ENCODE measurements around the gene SP3. TPM values are rescaled to one million over a fixed set of nuclear protein-coding genes. Genes with fewer than 3 reads are reported as not detected.

Gene SP3
- total and polyA plus RNA-seq, 4 donors = 45.9 to 153 (median 94.6) TPM

DNA sequence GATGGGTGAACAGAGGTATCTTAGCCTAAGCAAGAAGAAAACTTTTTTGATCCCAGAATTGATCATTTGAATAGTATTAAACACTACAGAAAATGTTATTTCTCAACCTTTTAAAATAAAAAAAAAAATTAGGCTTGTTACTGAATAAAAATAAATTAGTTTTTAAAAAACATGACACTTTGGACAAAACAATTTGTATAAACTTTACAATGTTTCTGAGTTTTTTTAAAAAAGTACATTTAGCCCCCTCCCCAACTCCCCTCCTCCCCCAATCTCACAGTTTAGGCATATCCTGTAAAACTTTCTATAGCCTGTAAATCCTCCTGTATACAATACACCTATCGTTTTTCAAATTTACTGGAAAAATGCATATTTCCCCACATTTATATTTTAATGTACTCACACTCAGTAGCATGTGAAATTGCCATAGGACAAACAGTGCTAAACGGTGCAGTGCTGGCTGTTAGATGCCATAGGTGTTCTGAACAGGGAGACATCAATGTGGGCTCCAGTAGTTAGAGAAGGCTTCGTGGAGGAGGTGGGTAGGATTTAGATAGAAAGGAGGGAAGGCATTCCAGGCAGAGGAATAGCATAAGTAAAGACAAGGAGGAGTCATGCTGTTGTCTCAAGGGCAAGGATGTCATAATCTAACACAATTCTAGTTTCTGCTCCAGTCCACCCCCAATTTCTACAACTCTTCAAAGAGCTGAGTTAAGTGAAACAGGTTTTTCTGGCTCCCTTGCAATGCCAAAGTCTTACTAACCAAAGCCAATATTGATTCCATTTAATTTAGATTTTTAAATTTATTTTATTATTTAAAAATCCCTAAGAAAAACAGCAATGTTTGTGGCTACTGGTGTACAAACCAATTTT, 50.9 kb downstream of the SP3 start:
- Histone ChIP-seq H3K9me3 (ENCODE audit: control insufficient read depth, insufficient read depth, low read length) (no peaks in the 10 kb centered on the region), H3K27ac (ENCODE audit: low read depth, low read length) (no peak overlapping the region), H3K4me3 (ENCODE audit: low read depth, low read length) (no peak overlapping the region), H3K4me1 (ENCODE audit: control insufficient read depth, insufficient read depth, low read length) (no peaks in the 10 kb centered on the region), H3K36me3 (ENCODE audit: control insufficient read depth, insufficient read depth, low read length) (peaks cover 5% of the 10 kb centered on the region), H3K27me3 (ENCODE audit: control insufficient read depth, insufficient read depth, low read length) (no peaks in the 10 kb centered on the region)
- 100% methylated on average over 1 of the region's 3 CpGs for WGBS (ENCODE audit: insufficient coverage)
- DNase-seq (ENCODE audit: low read depth in 4 of 6, low spot score in 6 of 6) = no peak

DNA sequence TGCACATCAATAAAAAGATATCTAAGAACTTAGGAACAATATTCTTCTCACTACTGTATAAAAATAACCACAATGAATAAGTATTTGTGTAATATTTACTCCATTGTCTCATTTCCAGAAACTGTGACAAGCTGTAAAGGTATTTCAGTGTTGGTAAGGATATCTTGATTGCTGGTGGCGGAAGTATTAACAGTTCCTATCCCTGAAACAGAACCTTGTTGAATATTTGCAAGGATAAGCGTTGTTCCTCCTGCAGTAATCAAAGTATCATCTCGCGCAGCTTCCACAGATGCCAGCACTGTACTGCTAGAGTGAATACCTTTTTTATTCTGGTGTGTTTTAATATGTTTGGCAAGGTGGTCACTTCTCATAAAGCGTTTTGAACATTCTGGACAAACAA, 55.3 kb downstream of the SP3 start:
- H3K27ac ChIP-seq (ENCODE audit: low read depth, low read length) = no peak overlapping the region
- H3K36me3 ChIP-seq (ENCODE audit: control insufficient read depth, insufficient read depth, low read length) = peaks cover 5% of the 10 kb centered on the region
- no CpG with 5 or more reads among the region's 5 CpGs for WGBS (ENCODE audit: insufficient coverage)
- no peaks in the 10 kb centered on the region for H3K4me1 ChIP-seq (ENCODE audit: control insufficient read depth, insufficient read depth, low read length)
- H3K9me3 ChIP-seq (ENCODE audit: control insufficient read depth, insufficient read depth, low read length) = no peaks in the 10 kb centered on the region
- no peak for DNase-seq (ENCODE audit: low read depth in 4 of 6, low spot score in 6 of 6)
- H3K27me3 ChIP-seq (ENCODE audit: control insufficient read depth, insufficient read depth, low read length) = no peaks in the 10 kb centered on the region
- no peak overlapping the region for H3K4me3 ChIP-seq (ENCODE audit: low read depth, low read length)

DNA sequence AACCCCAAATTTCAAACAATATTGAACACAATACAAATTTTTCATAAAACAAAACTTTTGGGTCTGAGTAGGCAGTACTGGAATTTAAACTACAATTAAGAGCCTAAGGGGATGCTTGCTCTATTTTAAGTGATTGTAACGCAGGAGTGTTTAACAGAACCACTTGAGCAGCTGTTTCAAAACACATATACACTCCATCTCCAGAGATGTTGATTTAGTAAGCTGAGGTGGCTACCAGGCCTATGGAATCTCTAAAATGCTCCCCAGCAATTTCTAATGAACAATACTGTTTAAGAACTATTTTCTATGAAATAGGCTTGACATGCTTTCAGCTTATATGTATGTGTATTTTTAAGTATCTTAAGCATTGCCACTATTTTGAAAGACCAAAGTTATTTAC, 58.5 kb downstream of the SP3 start:
- no peak for DNase-seq (ENCODE audit: low read depth in 4 of 6, low spot score in 6 of 6)
- H3K27me3 ChIP-seq (ENCODE audit: control insufficient read depth, insufficient read depth, low read length) = no peaks in the 10 kb centered on the region
- H3K36me3 ChIP-seq (ENCODE audit: control insufficient read depth, insufficient read depth, low read length) = peaks cover 1% of the 10 kb centered on the region
- no peak overlapping the region for H3K27ac ChIP-seq (ENCODE audit: low read depth, low read length)
- H3K4me1 ChIP-seq (ENCODE audit: control insufficient read depth, insufficient read depth, low read length) = no peaks in the 10 kb centered on the region
- H3K4me3 ChIP-seq (ENCODE audit: low read depth, low read length) = no peak overlapping the region
- WGBS (ENCODE audit: insufficient coverage) = no CpG with 5 or more reads among the region's 1 CpG
- no peaks in the 10 kb centered on the region for H3K9me3 ChIP-seq (ENCODE audit: control insufficient read depth, insufficient read depth, low read length)

DNA sequence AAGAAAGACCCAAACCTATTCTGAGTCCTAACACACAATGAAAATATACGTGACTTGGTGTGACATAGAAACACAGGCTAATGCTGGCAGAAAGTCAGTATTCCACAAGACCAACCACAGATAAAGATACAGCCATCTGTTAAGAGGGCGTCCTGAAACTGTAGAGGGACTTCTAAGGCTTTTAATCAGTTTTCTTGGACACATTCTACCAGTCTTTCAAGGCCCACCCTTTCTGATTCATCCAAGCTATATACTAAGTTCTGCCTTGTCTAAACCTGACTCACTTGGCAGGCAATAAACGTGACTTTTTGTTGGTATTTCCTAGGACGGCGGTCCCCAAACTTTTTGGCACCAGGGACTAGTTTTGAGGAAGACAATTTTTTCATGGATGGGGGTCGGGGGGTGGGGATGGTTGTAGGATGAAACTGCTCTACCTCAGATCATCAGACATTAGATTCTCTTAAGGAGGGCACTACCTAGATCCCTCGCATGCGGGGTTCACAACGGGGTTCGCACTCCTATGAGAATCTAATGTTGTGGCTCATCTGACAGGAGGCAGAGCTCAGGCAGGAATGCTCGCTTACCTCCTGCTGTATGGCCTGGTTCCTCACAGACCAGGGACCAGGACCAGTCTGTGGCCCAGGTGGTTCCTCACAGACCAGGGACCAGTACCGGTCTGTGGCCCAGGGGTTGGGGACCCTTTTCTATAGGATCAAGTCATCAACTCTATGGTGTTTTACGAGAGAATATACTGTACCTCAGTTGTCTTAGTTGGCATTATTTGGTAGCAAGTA, 61.4 kb downstream of the SP3 start:
- Histone ChIP-seq H3K27me3 (ENCODE audit: control insufficient read depth, insufficient read depth, low read length) (no peaks in the 10 kb centered on the region), H3K36me3 (ENCODE audit: control insufficient read depth, insufficient read depth, low read length) (no peaks in the 10 kb centered on the region), H3K9me3 (ENCODE audit: control insufficient read depth, insufficient read depth, low read length) (no peaks in the 10 kb centered on the region), H3K27ac (ENCODE audit: low read depth, low read length) (no peak overlapping the region), H3K4me1 (ENCODE audit: control insufficient read depth, insufficient read depth, low read length) (no peaks in the 10 kb centered on the region), H3K4me3 (ENCODE audit: low read depth, low read length) (no peak overlapping the region)
- WGBS (ENCODE audit: insufficient coverage) = 97% methylated on average over 8 of the region's 13 CpGs
- no peak for DNase-seq (ENCODE audit: low read depth in 4 of 6, low spot score in 6 of 6)

DNA sequence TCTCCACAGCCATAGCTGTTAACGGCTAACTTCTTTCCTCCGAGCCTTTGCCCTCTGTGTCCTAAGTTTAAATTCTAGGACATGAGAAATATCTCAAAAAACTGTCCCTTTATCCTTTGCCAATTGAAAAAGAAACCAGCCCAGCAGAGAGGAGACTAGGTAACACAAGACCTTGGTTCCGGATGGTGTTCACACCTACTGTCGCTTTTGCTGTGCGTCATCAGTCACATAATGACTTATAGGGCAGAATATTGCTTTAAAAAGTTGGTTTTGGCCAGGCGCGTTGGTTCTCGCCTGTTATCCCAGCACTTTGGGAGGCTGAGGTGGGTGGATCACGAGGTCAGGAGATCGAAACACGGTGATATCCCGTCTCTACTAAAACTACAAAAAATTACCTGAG, 66.2 kb downstream of the SP3 start:
- no peak overlapping the region for H3K4me3 ChIP-seq (ENCODE audit: low read depth, low read length)
- no peaks in the 10 kb centered on the region for H3K4me1 ChIP-seq (ENCODE audit: control insufficient read depth, insufficient read depth, low read length)
- WGBS (ENCODE audit: insufficient coverage) = 87% methylated on average over 5 of the region's 12 CpGs
- no peaks in the 10 kb centered on the region for H3K36me3 ChIP-seq (ENCODE audit: control insufficient read depth, insufficient read depth, low read length)
- no peak for DNase-seq (ENCODE audit: low read depth in 4 of 6, low spot score in 6 of 6)
- no peaks in the 10 kb centered on the region for H3K27me3 ChIP-seq (ENCODE audit: control insufficient read depth, insufficient read depth, low read length)
- no peaks in the 10 kb centered on the region for H3K9me3 ChIP-seq (ENCODE audit: control insufficient read depth, insufficient read depth, low read length)
- H3K27ac ChIP-seq (ENCODE audit: low read depth, low read length) = no peak overlapping the region

DNA sequence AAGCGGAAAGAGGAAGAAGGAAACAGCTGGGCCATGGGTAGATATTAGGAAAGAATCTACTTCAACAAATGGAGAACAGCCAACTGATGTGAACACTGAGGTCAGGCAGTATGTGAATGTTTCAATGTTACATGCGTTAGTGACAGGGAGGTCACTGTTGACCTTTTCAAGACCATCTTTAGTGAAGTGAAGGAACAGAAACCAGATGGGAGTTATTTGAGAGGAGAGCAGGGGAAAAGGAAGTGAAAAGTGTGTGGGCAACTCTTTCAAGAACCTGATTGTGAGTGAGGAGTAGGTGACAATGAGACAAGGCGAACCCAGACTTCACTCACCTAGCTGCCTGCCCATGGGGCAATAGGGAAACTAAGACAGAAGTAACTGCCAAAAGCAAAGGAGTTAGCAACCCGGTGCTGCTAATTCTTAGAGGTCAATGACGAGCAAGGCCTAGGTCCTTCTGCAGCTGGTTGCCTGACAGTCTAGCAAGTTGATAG, 67.0 kb downstream of the SP3 start:
- H3K27ac ChIP-seq (ENCODE audit: low read depth, low read length) = no peak overlapping the region
- no peaks in the 10 kb centered on the region for H3K27me3 ChIP-seq (ENCODE audit: control insufficient read depth, insufficient read depth, low read length)
- WGBS (ENCODE audit: insufficient coverage) = 76% methylated on average over 5 of the region's 5 CpGs
- H3K36me3 ChIP-seq (ENCODE audit: control insufficient read depth, insufficient read depth, low read length) = no peaks in the 10 kb centered on the region
- no peaks in the 10 kb centered on the region for H3K4me1 ChIP-seq (ENCODE audit: control insufficient read depth, insufficient read depth, low read length)
- H3K9me3 ChIP-seq (ENCODE audit: control insufficient read depth, insufficient read depth, low read length) = no peaks in the 10 kb centered on the region
- DNase-seq (ENCODE audit: low read depth in 4 of 6, low spot score in 6 of 6) = no peak
- H3K4me3 ChIP-seq (ENCODE audit: low read depth, low read length) = no peak overlapping the region

DNA sequence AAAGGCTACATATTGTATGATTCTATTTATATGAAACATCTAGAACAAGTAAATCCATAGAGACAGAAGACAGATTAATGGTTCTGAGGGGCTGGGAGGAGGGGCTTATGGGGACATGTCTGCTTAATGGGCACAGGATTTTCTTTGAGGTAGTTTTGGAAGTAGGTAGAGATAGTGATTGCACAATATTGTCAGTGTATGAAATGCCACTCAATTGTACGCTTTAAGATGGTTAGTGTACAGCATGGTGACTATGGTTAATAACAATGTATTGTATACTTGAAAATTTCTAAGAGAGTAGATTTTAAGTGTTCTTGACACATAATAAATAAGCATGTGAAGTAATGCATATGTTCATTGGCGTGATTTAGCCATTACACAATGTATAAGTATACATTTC, 68.4 kb downstream of the SP3 start:
- no peaks in the 10 kb centered on the region for H3K36me3 ChIP-seq (ENCODE audit: control insufficient read depth, insufficient read depth, low read length)
- H3K27me3 ChIP-seq (ENCODE audit: control insufficient read depth, insufficient read depth, low read length) = no peaks in the 10 kb centered on the region
- WGBS (ENCODE audit: insufficient coverage) = 100% methylated on average over 1 of the region's 2 CpGs
- H3K4me1 ChIP-seq (ENCODE audit: control insufficient read depth, insufficient read depth, low read length) = no peaks in the 10 kb centered on the region
- H3K9me3 ChIP-seq (ENCODE audit: control insufficient read depth, insufficient read depth, low read length) = no peaks in the 10 kb centered on the region
- no peak overlapping the region for H3K4me3 ChIP-seq (ENCODE audit: low read depth, low read length)
- H3K27ac ChIP-seq (ENCODE audit: low read depth, low read length) = no peak overlapping the region
- DNase-seq (ENCODE audit: low read depth in 4 of 6, low spot score in 6 of 6) = no peak

DNA sequence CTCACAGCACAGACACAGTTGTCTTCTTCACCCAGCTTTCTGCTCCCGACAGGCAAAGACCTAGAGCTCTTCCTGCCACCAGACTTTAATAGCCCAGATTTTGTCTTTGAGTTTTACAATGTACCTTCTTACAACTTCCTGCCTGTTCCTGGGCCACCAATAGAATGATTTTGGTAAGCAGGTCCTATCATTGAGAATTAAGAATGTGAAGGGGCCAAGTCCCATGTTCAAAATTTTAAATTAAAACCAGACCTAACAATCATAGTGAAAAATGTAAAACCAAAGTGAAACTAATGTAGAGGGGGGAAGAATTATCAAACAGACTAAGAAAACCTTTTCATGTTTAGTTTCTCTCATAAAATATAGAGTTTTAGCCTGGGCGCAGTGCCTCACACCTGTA, 72.8 kb downstream of the SP3 start:
- no peak for DNase-seq (ENCODE audit: low read depth in 4 of 6, low spot score in 6 of 6)
- Histone ChIP-seq H3K9me3 (ENCODE audit: control insufficient read depth, insufficient read depth, low read length) (peaks cover 2% of the 10 kb centered on the region), H3K27ac (ENCODE audit: low read depth, low read length) (no peak overlapping the region), H3K36me3 (ENCODE audit: control insufficient read depth, insufficient read depth, low read length) (no peaks in the 10 kb centered on the region), H3K27me3 (ENCODE audit: control insufficient read depth, insufficient read depth, low read length) (no peaks in the 10 kb centered on the region), H3K4me1 (ENCODE audit: control insufficient read depth, insufficient read depth, low read length) (no peaks in the 10 kb centered on the region), H3K4me3 (ENCODE audit: low read depth, low read length) (no peak overlapping the region)
- 80% methylated on average over 1 of the region's 2 CpGs for WGBS (ENCODE audit: insufficient coverage)

DNA sequence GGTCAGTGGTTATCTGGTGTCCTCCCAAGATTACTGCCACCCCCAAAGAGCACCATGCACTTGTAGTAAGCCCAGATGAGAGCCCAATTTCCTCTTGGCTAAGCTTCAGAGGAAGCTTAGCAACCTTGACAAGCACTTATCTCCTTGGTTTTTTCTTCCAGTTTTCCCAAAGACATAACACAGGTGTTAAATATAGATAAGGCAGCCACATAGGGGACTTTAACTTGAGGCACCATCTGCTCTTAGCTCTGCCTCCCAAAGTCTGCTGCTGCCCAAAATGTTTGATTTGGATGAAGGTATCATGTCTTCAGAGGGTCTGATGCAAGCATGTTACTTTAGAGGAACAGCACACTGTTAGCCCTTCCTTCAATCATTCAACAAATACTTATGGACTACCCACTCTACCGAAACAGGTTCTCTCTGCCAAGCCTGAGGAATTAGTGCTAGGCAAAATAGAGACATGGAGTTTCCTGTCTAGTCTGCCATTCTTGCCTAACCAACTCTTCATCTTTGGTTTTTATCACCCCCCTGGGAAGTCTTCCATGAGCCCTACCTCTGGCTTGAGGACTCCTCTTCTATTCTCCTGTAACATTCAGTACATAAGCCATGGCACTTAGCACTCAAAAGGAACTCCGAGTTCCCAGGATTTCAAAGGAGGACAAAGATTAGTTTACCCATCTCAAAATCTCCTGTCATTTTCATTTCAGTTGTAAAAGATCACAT, 73.7 kb downstream of the SP3 start:
- WGBS (ENCODE audit: insufficient coverage) = 100% methylated on average over 1 of the region's 2 CpGs
- Histone ChIP-seq H3K27me3 (ENCODE audit: control insufficient read depth, insufficient read depth, low read length) (no peaks in the 10 kb centered on the region), H3K4me3 (ENCODE audit: low read depth, low read length) (no peak overlapping the region), H3K27ac (ENCODE audit: low read depth, low read length) (no peak overlapping the region), H3K4me1 (ENCODE audit: control insufficient read depth, insufficient read depth, low read length) (no peaks in the 10 kb centered on the region), H3K36me3 (ENCODE audit: control insufficient read depth, insufficient read depth, low read length) (no peaks in the 10 kb centered on the region), H3K9me3 (ENCODE audit: control insufficient read depth, insufficient read depth, low read length) (peaks cover 2% of the 10 kb centered on the region)
- no peak for DNase-seq (ENCODE audit: low read depth in 4 of 6, low spot score in 6 of 6)

All from spinal cord (tissue), 10 donors.